KMS-11 (cell line): Measurements from ENCODE around the gene CELF4.

Experiments used
- H2AFZ ChIP-seq: fragments of 200-600 bp; sonication (generic); 2 replicates; pipeline ENCODE4 v1.6.1; 2016; ENCODE audit warnings: antibody characterized with exemption, mixed run types, low read depth
- H3K27ac ChIP-seq: fragments of 200-600 bp; sonication (generic); 2 replicates; pipeline ENCODE4 v1.6.1; 2016; ENCODE audit warnings: mild to moderate bottlenecking, mixed run types
- H3K27me3 ChIP-seq: fragments of 200-600 bp; sonication (generic); 2 replicates; pipeline ENCODE4 v1.6.1; 2017; ENCODE audit warnings: mild to moderate bottlenecking, low read depth, mixed run types, moderate library complexity; ENCODE audit not compliant: insufficient read depth
- H3K36me3 ChIP-seq: fragments of 200-600 bp; sonication (generic); 2 replicates; pipeline ENCODE4 v1.6.1; 2017; ENCODE audit warnings: mild to moderate bottlenecking, mixed run types; ENCODE audit not compliant: insufficient read depth
- H3K4me1 ChIP-seq: fragments of 200-600 bp; sonication (generic); 2 replicates; pipeline ENCODE4 v1.6.1; 2016; ENCODE audit warnings: mild to moderate bottlenecking, low read depth, mixed run types; ENCODE audit not compliant: poor library complexity, severe bottlenecking
- H3K4me2 ChIP-seq: fragments of 200-600 bp; sonication (generic); 2 replicates; pipeline ENCODE4 v1.7.0; 2016; ENCODE audit warnings: mild to moderate bottlenecking, mixed run types
- H3K4me3 ChIP-seq: fragments of 200-600 bp; sonication (generic); IDR thresholded peaks from 2 replicates; pipeline ENCODE4 v1.6.1; 2017; ENCODE audit warnings: low read depth, low read length, mixed read lengths; ENCODE audit not compliant: insufficient read depth
- H3K79me2 ChIP-seq: fragments of 200-600 bp; sonication (generic); 2 replicates; pipeline ENCODE4 v1.6.1; 2016; ENCODE audit warnings: low read depth, mixed run types; ENCODE audit not compliant: insufficient read depth
- H3K9ac ChIP-seq: fragments of 200-600 bp; sonication (generic); 2 replicates; pipeline ENCODE4 v1.6.1; 2016; ENCODE audit warnings: mild to moderate bottlenecking, mixed run types
- H4K20me1 ChIP-seq: fragments of 200-600 bp; sonication (generic); 2 replicates; pipeline ENCODE4 v1.6.1; 2016; ENCODE audit warnings: mild to moderate bottlenecking, mixed run types; ENCODE audit not compliant: insufficient read depth
- TF ChIP-seq, protein P1 (sequence below): fragments of 200-600 bp; sonication (generic); conservative IDR thresholded peaks from 2 replicates; pipeline ENCODE4 v1.6.1; 2017; ENCODE audit warnings: low read depth, mild to moderate bottlenecking, antibody characterized with exemption, low read length, moderate library complexity, mixed read lengths

Gene CELF4

DNA sequence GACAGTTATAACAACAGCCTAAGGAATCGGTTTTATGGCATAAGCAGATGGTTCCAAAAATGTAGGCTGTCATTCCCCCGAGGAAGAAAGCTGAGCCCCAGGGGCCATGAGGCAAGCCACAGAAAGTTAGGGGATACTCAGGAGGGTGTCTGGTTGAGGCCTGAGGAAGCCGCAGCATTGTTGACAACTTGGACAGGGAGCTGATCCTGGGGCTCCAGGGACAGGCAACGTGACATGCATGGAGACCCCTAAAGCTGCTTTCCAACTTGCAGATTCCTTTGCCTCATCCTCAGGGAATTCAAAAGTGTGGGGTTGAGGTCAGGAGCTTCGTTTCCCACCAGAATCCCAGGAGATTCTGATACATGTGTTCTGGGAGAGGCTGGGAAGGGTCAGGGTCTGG, 20.9 kb downstream of the CELF4 start:
- Histone ChIP-seq H3K4me1 (no peaks in the 10 kb centered on the region), H3K4me3 (no peak overlapping the region), H3K27me3 (no peaks in the 10 kb centered on the region), H3K27ac (no peak overlapping the region), H3K9ac (no peak overlapping the region), H4K20me1 (no peaks in the 10 kb centered on the region), H2AFZ (no peak overlapping the region), H3K79me2 (no peaks in the 10 kb centered on the region), H3K36me3 (no peaks in the 10 kb centered on the region), H3K4me2 (no peak overlapping the region)
- TF ChIP-seq, protein P1, sequence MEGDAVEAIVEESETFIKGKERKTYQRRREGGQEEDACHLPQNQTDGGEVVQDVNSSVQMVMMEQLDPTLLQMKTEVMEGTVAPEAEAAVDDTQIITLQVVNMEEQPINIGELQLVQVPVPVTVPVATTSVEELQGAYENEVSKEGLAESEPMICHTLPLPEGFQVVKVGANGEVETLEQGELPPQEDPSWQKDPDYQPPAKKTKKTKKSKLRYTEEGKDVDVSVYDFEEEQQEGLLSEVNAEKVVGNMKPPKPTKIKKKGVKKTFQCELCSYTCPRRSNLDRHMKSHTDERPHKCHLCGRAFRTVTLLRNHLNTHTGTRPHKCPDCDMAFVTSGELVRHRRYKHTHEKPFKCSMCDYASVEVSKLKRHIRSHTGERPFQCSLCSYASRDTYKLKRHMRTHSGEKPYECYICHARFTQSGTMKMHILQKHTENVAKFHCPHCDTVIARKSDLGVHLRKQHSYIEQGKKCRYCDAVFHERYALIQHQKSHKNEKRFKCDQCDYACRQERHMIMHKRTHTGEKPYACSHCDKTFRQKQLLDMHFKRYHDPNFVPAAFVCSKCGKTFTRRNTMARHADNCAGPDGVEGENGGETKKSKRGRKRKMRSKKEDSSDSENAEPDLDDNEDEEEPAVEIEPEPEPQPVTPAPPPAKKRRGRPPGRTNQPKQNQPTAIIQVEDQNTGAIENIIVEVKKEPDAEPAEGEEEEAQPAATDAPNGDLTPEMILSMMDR: no peak

DNA sequence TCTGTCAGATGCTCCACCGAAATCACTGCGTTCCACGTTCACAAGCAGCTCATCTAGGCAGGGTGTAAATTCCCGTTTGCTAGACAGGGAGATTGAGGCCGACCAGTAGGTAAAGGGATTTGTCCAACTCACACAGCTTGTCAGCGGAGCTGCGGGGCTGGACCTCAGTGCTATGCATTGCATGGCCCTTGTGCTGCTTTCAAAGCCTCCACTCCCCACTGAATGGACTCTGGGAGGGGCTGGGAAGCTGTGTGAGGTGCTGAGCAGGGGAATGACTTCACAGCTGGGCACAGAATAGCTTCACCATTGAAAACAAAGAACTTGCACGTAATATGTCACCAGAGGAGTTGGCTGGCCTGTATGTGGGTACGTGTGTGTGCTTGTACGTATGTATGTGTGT, 21.4 kb downstream of the CELF4 start:
- Histone ChIP-seq H3K36me3 (no peaks in the 10 kb centered on the region), H3K27me3 (no peaks in the 10 kb centered on the region), H4K20me1 (no peaks in the 10 kb centered on the region), H3K79me2 (no peaks in the 10 kb centered on the region), H3K27ac (no peak overlapping the region), H3K4me1 (no peaks in the 10 kb centered on the region), H2AFZ (no peak overlapping the region), H3K9ac (no peak overlapping the region), H3K4me3 (no peak overlapping the region), H3K4me2 (no peak overlapping the region)
- TF ChIP-seq, protein P1: no peak

DNA sequence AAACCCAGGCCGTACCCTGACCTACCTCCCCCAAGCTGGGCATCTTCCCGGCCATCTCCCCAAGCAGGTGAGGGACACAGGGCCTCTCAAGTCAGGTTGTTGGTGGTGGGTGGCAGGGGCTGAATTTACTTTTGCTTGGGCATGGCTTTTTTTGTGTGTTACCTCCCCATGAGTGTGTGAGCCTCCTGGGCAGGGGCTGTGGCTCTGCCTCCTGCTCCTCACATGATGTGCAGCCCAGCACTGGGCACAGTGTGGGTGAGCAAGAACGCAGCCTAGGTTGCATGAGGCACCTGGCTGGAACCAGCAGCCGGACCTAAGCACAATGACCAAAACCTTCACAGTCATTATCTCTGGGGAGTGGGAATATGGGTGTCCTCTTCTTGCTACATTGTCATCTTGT, 22.3 kb downstream of the CELF4 start:
- Histone ChIP-seq H3K79me2 (no peaks in the 10 kb centered on the region), H3K9ac (no peak overlapping the region), H3K27ac (no peak overlapping the region), H3K4me2 (no peak overlapping the region), H3K27me3 (no peaks in the 10 kb centered on the region), H3K4me1 (no peaks in the 10 kb centered on the region), H2AFZ (no peak overlapping the region), H3K36me3 (no peaks in the 10 kb centered on the region), H3K4me3 (no peak overlapping the region), H4K20me1 (no peaks in the 10 kb centered on the region)
- TF ChIP-seq, protein P1: no peak

DNA sequence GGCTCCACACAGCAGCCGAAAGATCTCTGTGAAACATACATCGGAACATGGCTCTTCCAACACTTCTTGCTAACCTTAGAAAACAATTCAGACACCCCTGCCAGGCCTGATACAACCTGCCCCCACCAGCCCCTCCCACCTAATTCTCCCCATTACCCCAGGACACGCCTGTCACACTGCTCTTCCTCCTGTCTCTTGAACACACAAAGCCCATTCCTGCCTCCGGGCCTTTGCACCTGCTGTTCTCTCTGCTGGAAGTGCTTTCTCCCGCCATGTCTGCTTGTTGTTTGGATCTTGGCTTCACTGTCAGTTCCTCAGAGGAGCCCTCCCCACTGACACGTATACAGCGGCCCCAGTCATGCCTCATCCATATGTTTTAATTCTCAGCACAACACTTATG, 24.1 kb downstream of the CELF4 start:
- Histone ChIP-seq H3K9ac (no peak overlapping the region), H2AFZ (no peak overlapping the region), H4K20me1 (no peaks in the 10 kb centered on the region), H3K36me3 (no peaks in the 10 kb centered on the region), H3K4me2 (no peak overlapping the region), H3K27me3 (no peaks in the 10 kb centered on the region), H3K4me1 (no peaks in the 10 kb centered on the region), H3K27ac (no peak overlapping the region), H3K4me3 (no peak overlapping the region), H3K79me2 (no peaks in the 10 kb centered on the region)
- TF ChIP-seq, protein P1: no peak
